Activated naive CD4-positive, alpha-beta T cell treated with anti-CD3 and anti-CD28 coated beads for 36 hours (primary cell): ENCODE results near the gene SFXN2. TPM values are rescaled to one million over a fixed set of nuclear protein-coding genes. Genes with fewer than 3 reads are reported as not detected.

Source experiments
- CTCF ChIA-PET: fragments of 350-600 bp; sonication (Branson Sonifier 250); formaldehyde crosslinking; loops from one replicate; lab custom pipeline; 2021; ENCODE audit warnings: antibody characterized with exemption; lab: Charles Lee
- DNase-seq: peaks from one replicate; pipeline ENCODE4 v3.0.0-alpha.2; 2020
- H3K27ac Mint-ChIP-seq: one replicate; pipeline ENCODE4 v1.8.0; 2021; ENCODE audit warnings: mild to moderate bottlenecking, mixed read lengths
- H3K27me3 Mint-ChIP-seq: one replicate; pipeline ENCODE4 v1.8.0; 2021; ENCODE audit warnings: low read depth, mixed read lengths
- H3K36me3 Mint-ChIP-seq: one replicate; pipeline ENCODE4 v1.8.0; 2021; ENCODE audit warnings: low read depth, mixed read lengths
- H3K4me1 Mint-ChIP-seq: one replicate; pipeline ENCODE4 v1.8.0; 2021; ENCODE audit warnings: low read depth, mixed read lengths
- H3K4me3 Mint-ChIP-seq: one replicate; pipeline ENCODE4 v1.8.0; 2021; ENCODE audit warnings: mild to moderate bottlenecking, moderate library complexity, mixed read lengths
- H3K9me3 Mint-ChIP-seq: one replicate; pipeline ENCODE4 v1.8.0; 2021; ENCODE audit warnings: mixed read lengths
- intact Hi-C: fragments of 100-400 bp; cut with micrococcal nuclease; formaldehyde crosslinking; loops from one replicate; pipeline ENCODE4 v1.15.1; 2023
- total RNA-seq, 2 experiments: library from RNA; stranded (reverse); gene quantifications; one replicate each; pipeline ENCODE4 v1.2.3, GENCODE V29; 2021

The SFXN2 gene
- total RNA-seq, 2 experiments from 2014 or later = 8.7 to 9.4 TPM

GRCh38 chr10:102775201-102775934 is 60.9 kb downstream of the SFXN2 start:
- H3K36me3 Mint-ChIP-seq = peaks cover 2% of the 10 kb centered on the region
- peak overlapping the region; percentile 41 for H3K4me3 Mint-ChIP-seq
- peaks cover 74% of the 10 kb centered on the region for H3K4me1 Mint-ChIP-seq
- intact Hi-C loops = no loop called here
- no peaks in the 10 kb centered on the region for H3K9me3 Mint-ChIP-seq
- H3K27me3 Mint-ChIP-seq = no peaks in the 10 kb centered on the region
- DNase-seq = no peak
- CTCF ChIA-PET = interaction anchor here (0.6 to 1.9 kb wide), 5 partner anchors 18 to 707 kb away, joined by 3 to 6 read pairs (median 4); no protein-coding TSS in a partner anchor
- H3K27ac Mint-ChIP-seq = no peak overlapping the region

- intact Hi-C loops = no loop called here
- DNase-seq = peak; percentile 69
- H3K27ac Mint-ChIP-seq = no peak overlapping the region
- no peaks in the 10 kb centered on the region for H3K9me3 Mint-ChIP-seq
- H3K27me3 Mint-ChIP-seq = no peaks in the 10 kb centered on the region
- H3K36me3 Mint-ChIP-seq = peaks cover 2% of the 10 kb centered on the region
- peak overlapping the region; percentile 41 for H3K4me3 Mint-ChIP-seq
- peaks cover 76% of the 10 kb centered on the region for H3K4me1 Mint-ChIP-seq
- CTCF ChIA-PET = interaction anchor here (0.6 to 1.9 kb wide), 4 partner anchors 17 to 39 kb away, joined by 3 to 4 read pairs (median 4); no protein-coding TSS in a partner anchor
These were observed 61.7 kb downstream of the SFXN2 start for GRCh38 chr10:102775935-102776669.

- Mint-ChIP-seq H3K36me3 (peaks cover 2% of the 10 kb centered on the region), H3K27me3 (no peaks in the 10 kb centered on the region), H3K4me1 (peaks cover 77% of the 10 kb centered on the region), H3K27ac (no peak overlapping the region), H3K9me3 (no peaks in the 10 kb centered on the region), H3K4me3 (no peak overlapping the region)
- DNase-seq = peak; percentile 64
- intact Hi-C loops = no loop called here
- CTCF ChIA-PET = interaction anchor here (0.6 to 1.9 kb wide), 3 partner anchors 24 to 63 kb away, joined by 3 to 4 read pairs (median 3); partner anchors contain the start of genes ARL3, CYP17A1 and SFXN2
These were observed 62.5 kb downstream of the SFXN2 start for GRCh38 chr10:102776779-102777456.

GRCh38 chr10:102777711-102778453 is 63.4 kb downstream of the SFXN2 start:
- H3K27ac Mint-ChIP-seq = no peak overlapping the region
- peaks cover 2% of the 10 kb centered on the region for H3K36me3 Mint-ChIP-seq
- no peak overlapping the region for H3K4me3 Mint-ChIP-seq
- CTCF ChIA-PET = interaction anchor here (0.6 to 1.1 kb wide), 2 partner anchors 59 to 64 kb away, joined by 3 read pairs; partner anchors contain the start of genes ARL3, CYP17A1 and SFXN2
- no peak for DNase-seq
- H3K27me3 Mint-ChIP-seq = no peaks in the 10 kb centered on the region
- H3K9me3 Mint-ChIP-seq = no peaks in the 10 kb centered on the region
- intact Hi-C loops = no loop called here
- peaks cover 69% of the 10 kb centered on the region for H3K4me1 Mint-ChIP-seq

- CTCF ChIA-PET = interaction anchor here (0.7 kb wide), 1 partner anchor 27 kb away, joined by 3 read pairs; no protein-coding TSS in a partner anchor
- Mint-ChIP-seq H3K36me3 (peaks cover 2% of the 10 kb centered on the region), H3K4me3 (no peak overlapping the region), H3K27ac (no peak overlapping the region), H3K4me1 (peaks cover 62% of the 10 kb centered on the region), H3K27me3 (no peaks in the 10 kb centered on the region), H3K9me3 (no peaks in the 10 kb centered on the region)
- intact Hi-C loops = no loop called here
- no peak for DNase-seq
These were observed 64.3 kb downstream of the SFXN2 start for GRCh38 chr10:102778781-102779180.

GRCh38 chr10:102779680-102780526 is 65.5 kb downstream of the SFXN2 start:
- DNase-seq = no peak
- intact Hi-C loops = no loop called here
- Mint-ChIP-seq H3K4me3 (no peak overlapping the region), H3K4me1 (peaks cover 52% of the 10 kb centered on the region), H3K27ac (no peak overlapping the region), H3K36me3 (peaks cover 2% of the 10 kb centered on the region), H3K9me3 (no peaks in the 10 kb centered on the region), H3K27me3 (no peaks in the 10 kb centered on the region)
- CTCF ChIA-PET = interaction anchor here (0.6 kb wide), 2 partner anchors 509 to 721 kb away, joined by 3 to 7 read pairs; no protein-coding TSS in a partner anchor

- DNase-seq = no peak
- Mint-ChIP-seq H3K9me3 (no peaks in the 10 kb centered on the region), H3K36me3 (peaks cover under 1% of the 10 kb centered on the region), H3K4me3 (no peak overlapping the region), H3K4me1 (peaks cover 49% of the 10 kb centered on the region), H3K27ac (no peak overlapping the region), H3K27me3 (no peaks in the 10 kb centered on the region)
- CTCF ChIA-PET = no interaction called here
- intact Hi-C loops = no loop called here
These were observed 66.0 kb downstream of the SFXN2 start for GRCh38 chr10:102780527-102780808.

GRCh38 chr10:102781090-102781920 is 66.9 kb downstream of the SFXN2 start:
- CTCF ChIA-PET = interaction anchor here (1.1 kb wide), 1 partner anchor 28 kb away, joined by 3 read pairs; no protein-coding TSS in a partner anchor
- no peak overlapping the region for H3K27ac Mint-ChIP-seq
- no peak overlapping the region for H3K4me3 Mint-ChIP-seq
- intact Hi-C loops = no loop called here
- DNase-seq = no peak
- no peaks in the 10 kb centered on the region for H3K9me3 Mint-ChIP-seq
- no peaks in the 10 kb centered on the region for H3K27me3 Mint-ChIP-seq
- H3K36me3 Mint-ChIP-seq = no peaks in the 10 kb centered on the region
- H3K4me1 Mint-ChIP-seq = peaks cover 48% of the 10 kb centered on the region

GRCh38 chr10:102781921-102782557 is 67.6 kb downstream of the SFXN2 start:
- Mint-ChIP-seq H3K27me3 (no peaks in the 10 kb centered on the region), H3K4me1 (peaks cover 44% of the 10 kb centered on the region), H3K27ac (no peak overlapping the region), H3K4me3 (no peak overlapping the region), H3K9me3 (no peaks in the 10 kb centered on the region), H3K36me3 (no peaks in the 10 kb centered on the region)
- CTCF ChIA-PET = interaction anchor here (1.1 kb wide), 1 partner anchor 29 kb away, joined by 3 read pairs; no protein-coding TSS in a partner anchor
- intact Hi-C loops = no loop called here
- DNase-seq = no peak
